Hepatocyte (in vitro differentiated cells): ENCODE data around the gene AVPR1B.

Experiments used
- EZH2phosphoT487 ChIP-seq: fragments of 200-600 bp; sonication (generic); IDR thresholded peaks from one replicate; pipeline ENCODE4 v1.6.1; 2018; ENCODE audit warnings: antibody characterized with exemption, mild to moderate bottlenecking, low read depth, moderate library complexity; ENCODE audit not compliant: unreplicated experiment, severe bottlenecking
- TF ChIP-seq, protein P1 (sequence below): fragments of 200-600 bp; sonication (generic); IDR thresholded peaks from 2 replicates; pipeline ENCODE4 v1.5.1; 2016; ENCODE audit warnings: antibody characterized with exemption, mild to moderate bottlenecking; ENCODE audit not compliant: poor library complexity

DNA sequence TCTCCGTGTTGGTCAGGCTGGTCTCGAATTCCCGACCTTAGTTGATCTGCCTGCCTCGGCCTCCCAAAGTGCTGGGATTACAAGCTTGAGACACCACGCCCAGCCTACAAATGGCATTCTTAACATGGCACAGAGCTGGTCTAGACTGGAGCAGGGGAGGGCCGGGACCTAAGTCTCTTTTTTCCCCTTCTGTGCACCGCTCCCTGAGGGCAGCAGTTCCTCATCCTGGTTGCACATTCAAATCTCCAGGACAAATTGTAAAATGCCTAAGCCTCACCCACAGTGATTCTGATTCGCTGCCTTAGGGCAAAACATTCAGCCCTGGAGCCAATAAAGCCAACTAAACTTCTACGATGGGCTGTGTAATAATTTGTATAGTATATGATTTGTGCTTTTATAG is 10.1 kb upstream of the AVPR1B start:
- TF ChIP-seq, protein P1, sequence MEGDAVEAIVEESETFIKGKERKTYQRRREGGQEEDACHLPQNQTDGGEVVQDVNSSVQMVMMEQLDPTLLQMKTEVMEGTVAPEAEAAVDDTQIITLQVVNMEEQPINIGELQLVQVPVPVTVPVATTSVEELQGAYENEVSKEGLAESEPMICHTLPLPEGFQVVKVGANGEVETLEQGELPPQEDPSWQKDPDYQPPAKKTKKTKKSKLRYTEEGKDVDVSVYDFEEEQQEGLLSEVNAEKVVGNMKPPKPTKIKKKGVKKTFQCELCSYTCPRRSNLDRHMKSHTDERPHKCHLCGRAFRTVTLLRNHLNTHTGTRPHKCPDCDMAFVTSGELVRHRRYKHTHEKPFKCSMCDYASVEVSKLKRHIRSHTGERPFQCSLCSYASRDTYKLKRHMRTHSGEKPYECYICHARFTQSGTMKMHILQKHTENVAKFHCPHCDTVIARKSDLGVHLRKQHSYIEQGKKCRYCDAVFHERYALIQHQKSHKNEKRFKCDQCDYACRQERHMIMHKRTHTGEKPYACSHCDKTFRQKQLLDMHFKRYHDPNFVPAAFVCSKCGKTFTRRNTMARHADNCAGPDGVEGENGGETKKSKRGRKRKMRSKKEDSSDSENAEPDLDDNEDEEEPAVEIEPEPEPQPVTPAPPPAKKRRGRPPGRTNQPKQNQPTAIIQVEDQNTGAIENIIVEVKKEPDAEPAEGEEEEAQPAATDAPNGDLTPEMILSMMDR, result no peak
- no peak for TF ChIP-seq EZH2phosphoT487
